Endothelial cell of umbilical vein (primary cell): ENCODE data around the gene SCYGR7.

Experiments used
- FOS ChIP-seq: IDR thresholded peaks from 2 replicates; pipeline ENCODE4 v1.6.1; 2011; ENCODE audit warnings: mild to moderate bottlenecking, low read length, moderate library complexity, borderline replicate concordance; ENCODE audit not compliant: insufficient read depth
- GATA2 ChIP-seq: IDR thresholded peaks from 2 replicates; pipeline ENCODE4 v1.7.0; 2011; ENCODE audit warnings: low read depth, mild to moderate bottlenecking, moderate library complexity, mixed read lengths, low read length; ENCODE audit not compliant: insufficient read length, insufficient read depth
- JUN ChIP-seq: IDR thresholded peaks from 2 replicates; pipeline ENCODE4 v1.6.1; 2011; ENCODE audit warnings: borderline replicate concordance, low read depth; ENCODE audit not compliant: insufficient read length, insufficient read depth
- POLR2A ChIP-seq: IDR thresholded peaks from 2 replicates; pipeline ENCODE4 v1.6.1; 2012; ENCODE audit warnings: low read depth, mild to moderate bottlenecking, control low read depth, low read length
- POLR2AphosphoS5 ChIP-seq: IDR thresholded peaks from 2 replicates; pipeline ENCODE4 v1.6.1; 2012; ENCODE audit warnings: low read depth, mild to moderate bottlenecking, control low read depth, low read length, moderate library complexity; ENCODE audit not compliant: insufficient read depth
- TF ChIP-seq, protein P1 (sequence below), 2 donors: IDR thresholded peaks; 1 replicate in 1 of 2; 2 replicates in 1 of 2; pipeline ENCODE4 v1.5.1; 2011; ENCODE audit warnings: low read length in 2 of 2, mild to moderate bottlenecking in 2 of 2, moderate library complexity in 2 of 2, control low read depth in 1 of 2, inconsistent platforms in 1 of 2, low read depth in 1 of 2; ENCODE audit not compliant: insufficient read depth in 1 of 2; ENCODE audit errors: extremely low read depth in 1 of 2

DNA sequence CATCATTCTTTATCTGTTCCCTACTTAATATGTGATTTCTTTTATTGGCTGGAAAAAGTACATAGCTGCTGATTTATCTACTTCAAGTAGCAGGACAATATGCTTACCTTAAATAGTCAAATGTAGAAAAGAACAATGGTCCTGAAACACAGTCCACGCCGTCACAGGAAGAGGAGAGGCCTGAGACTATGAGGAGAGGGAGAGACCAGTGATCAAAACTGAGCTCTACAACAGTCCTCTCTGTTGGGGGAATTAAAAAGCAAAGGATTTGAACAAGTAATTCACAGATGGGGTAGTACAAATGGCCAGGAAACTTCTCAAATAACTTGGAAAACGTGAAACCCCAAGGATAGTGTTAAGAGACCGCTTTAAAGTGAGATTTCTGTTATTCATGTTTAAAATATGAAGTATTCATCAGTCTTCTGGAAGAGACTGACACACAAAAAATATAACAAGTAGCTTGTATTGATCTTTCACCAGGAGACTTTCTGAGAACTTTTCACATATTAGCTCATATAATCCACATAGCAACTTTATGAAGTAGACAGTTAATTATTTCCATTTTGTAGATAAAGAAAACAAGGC lies 37.7 kb downstream of the SCYGR7 start:
- no peak for TF ChIP-seq POLR2A
- TF ChIP-seq GATA2 = no peak
- TF ChIP-seq, protein P1, sequence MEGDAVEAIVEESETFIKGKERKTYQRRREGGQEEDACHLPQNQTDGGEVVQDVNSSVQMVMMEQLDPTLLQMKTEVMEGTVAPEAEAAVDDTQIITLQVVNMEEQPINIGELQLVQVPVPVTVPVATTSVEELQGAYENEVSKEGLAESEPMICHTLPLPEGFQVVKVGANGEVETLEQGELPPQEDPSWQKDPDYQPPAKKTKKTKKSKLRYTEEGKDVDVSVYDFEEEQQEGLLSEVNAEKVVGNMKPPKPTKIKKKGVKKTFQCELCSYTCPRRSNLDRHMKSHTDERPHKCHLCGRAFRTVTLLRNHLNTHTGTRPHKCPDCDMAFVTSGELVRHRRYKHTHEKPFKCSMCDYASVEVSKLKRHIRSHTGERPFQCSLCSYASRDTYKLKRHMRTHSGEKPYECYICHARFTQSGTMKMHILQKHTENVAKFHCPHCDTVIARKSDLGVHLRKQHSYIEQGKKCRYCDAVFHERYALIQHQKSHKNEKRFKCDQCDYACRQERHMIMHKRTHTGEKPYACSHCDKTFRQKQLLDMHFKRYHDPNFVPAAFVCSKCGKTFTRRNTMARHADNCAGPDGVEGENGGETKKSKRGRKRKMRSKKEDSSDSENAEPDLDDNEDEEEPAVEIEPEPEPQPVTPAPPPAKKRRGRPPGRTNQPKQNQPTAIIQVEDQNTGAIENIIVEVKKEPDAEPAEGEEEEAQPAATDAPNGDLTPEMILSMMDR (IDR thresholded peaks at IDR 0.05; ENCODE audit: extremely low read depth in 1 of 2, insufficient read depth in 1 of 2, low read depth in 1 of 2, low read length in 2 of 2) = no peak
- no peak for TF ChIP-seq JUN
- no peak for TF ChIP-seq POLR2AphosphoS5
- TF ChIP-seq FOS = no peak
